ENCODE results near the gene RPL39.

GRCh38 chrX:119802546-119802945, 11.1 kb upstream of the RPL39 start:
- TF ChIP-seq CTCF (IDR thresholded peaks at IDR 0.05) (no peak), CREM (CRISPR knock-in tag; IDR thresholded peaks at IDR 0.05) (no peak), TCF7 (CRISPR knock-in tag; IDR thresholded peaks at IDR 0.05; ENCODE audit: low read depth) (no peak), AFF4 (CRISPR knock-in tag; IDR thresholded peaks at IDR 0.05; ENCODE audit: borderline replicate concordance) (no peak), NR2C2 (CRISPR knock-in tag; IDR thresholded peaks at IDR 0.05) (no peak), CBFB (CRISPR knock-in tag; IDR thresholded peaks at IDR 0.05; ENCODE audit: low read depth) (no peak), SP1 (CRISPR knock-in tag; conservative IDR thresholded peaks at IDR 0.05) (no peak), ELF4 (CRISPR knock-in tag; IDR thresholded peaks at IDR 0.05; ENCODE audit: low read depth) (no peak), NR3C1 (CRISPR knock-in tag; conservative IDR thresholded peaks at IDR 0.05; ENCODE audit: low read depth) (no peak)
- TF ChIP-seq, protein P1, sequence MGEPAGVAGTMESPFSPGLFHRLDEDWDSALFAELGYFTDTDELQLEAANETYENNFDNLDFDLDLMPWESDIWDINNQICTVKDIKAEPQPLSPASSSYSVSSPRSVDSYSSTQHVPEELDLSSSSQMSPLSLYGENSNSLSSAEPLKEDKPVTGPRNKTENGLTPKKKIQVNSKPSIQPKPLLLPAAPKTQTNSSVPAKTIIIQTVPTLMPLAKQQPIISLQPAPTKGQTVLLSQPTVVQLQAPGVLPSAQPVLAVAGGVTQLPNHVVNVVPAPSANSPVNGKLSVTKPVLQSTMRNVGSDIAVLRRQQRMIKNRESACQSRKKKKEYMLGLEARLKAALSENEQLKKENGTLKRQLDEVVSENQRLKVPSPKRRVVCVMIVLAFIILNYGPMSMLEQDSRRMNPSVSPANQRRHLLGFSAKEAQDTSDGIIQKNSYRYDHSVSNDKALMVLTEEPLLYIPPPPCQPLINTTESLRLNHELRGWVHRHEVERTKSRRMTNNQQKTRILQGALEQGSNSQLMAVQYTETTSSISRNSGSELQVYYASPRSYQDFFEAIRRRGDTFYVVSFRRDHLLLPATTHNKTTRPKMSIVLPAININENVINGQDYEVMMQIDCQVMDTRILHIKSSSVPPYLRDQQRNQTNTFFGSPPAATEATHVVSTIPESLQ (CRISPR knock-in tag; IDR thresholded peaks at IDR 0.05), result no peak
